GM12878 (cell line): Measurements from ENCODE around the gene KIFC1. TPM values are rescaled to one million over a fixed set of nuclear protein-coding genes. Genes with fewer than 3 reads are reported as not detected.
A peak's percentile ranks its signal among the peaks of the same experiment; 100 is the strongest.

Experiments
- ATF3 ChIP-seq: IDR thresholded peaks from 2 replicates; pipeline ENCODE4 v1.6.1; 2011; ENCODE audit warnings: low read depth, mild to moderate bottlenecking, low read length, moderate library complexity, borderline replicate concordance; ENCODE audit errors: extremely low read depth
- CBFB ChIP-seq: IDR thresholded peaks from 2 replicates; pipeline ENCODE4 v1.6.1; 2016; ENCODE audit warnings: antibody characterized with exemption, low read depth
- CHD1 ChIP-seq: IDR thresholded peaks from 2 replicates; pipeline ENCODE4 v1.6.1; 2012; ENCODE audit warnings: low read depth, low read length, improper control_type of control experiment
- CHD2 ChIP-seq: IDR thresholded peaks from 2 replicates; pipeline ENCODE4 v1.6.1; 2011; ENCODE audit warnings: low read depth, low read length, improper control_type of control experiment, borderline replicate concordance
- CHD4 ChIP-seq: fragments of 200-600 bp; sonication (generic); IDR thresholded peaks from 2 replicates; pipeline ENCODE4 v1.6.1; 2016; ENCODE audit warnings: mild to moderate bottlenecking
- EED ChIP-seq: sonication (generic); IDR thresholded peaks from 2 replicates; pipeline ENCODE4 v1.6.1; 2016; ENCODE audit warnings: antibody characterized with exemption, low read depth
- EGR1 ChIP-seq, 2 experiments: IDR thresholded peaks; 1 replicate in 1 of 2; 2 replicates in 1 of 2; pipeline ENCODE4 v1.6.1; 2011 to 2012; ENCODE audit warnings: low read depth in 2 of 2, low read length in 2 of 2, borderline replicate concordance in 1 of 2, mild to moderate bottlenecking in 1 of 2, moderate library complexity in 1 of 2
- ETV6 ChIP-seq, 2 experiments: fragments of 450-650 bp in 1 of 2; IDR thresholded peaks in 1 of 2; conservative IDR thresholded peaks in 1 of 2; 2 replicates each; pipeline ENCODE4 v1.6.1; 2014; ENCODE audit warnings: antibody characterized with exemption in 1 of 2, borderline replicate concordance in 1 of 2, low read depth in 1 of 2, mild to moderate bottlenecking in 1 of 2, moderate library complexity in 1 of 2
- EZH2 ChIP-seq: IDR thresholded peaks from 2 replicates; pipeline ENCODE4 v1.6.1; 2012; ENCODE audit warnings: low read depth, mild to moderate bottlenecking, control low read depth, inconsistent platforms, low read length, borderline replicate concordance; ENCODE audit not compliant: control insufficient read depth
- HCFC1 ChIP-seq: fragments of 150-350 bp; IDR thresholded peaks from 2 replicates; pipeline ENCODE4 v1.6.1; 2014; ENCODE audit warnings: low read length
- KLF5 ChIP-seq: fragments of 450-650 bp; IDR thresholded peaks from 2 replicates; pipeline ENCODE4 v1.6.1; 2014; ENCODE audit warnings: mild to moderate bottlenecking; ENCODE audit not compliant: partially characterized antibody
- MYB ChIP-seq: fragments of 150-350 bp; IDR thresholded peaks from 2 replicates; pipeline ENCODE4 v1.6.1; 2014; ENCODE audit warnings: mild to moderate bottlenecking, low read depth, low read length, borderline replicate concordance
- NR2C1 ChIP-seq: fragments of 450-650 bp; IDR thresholded peaks from 2 replicates; pipeline ENCODE4 v1.6.1; 2017; ENCODE audit warnings: antibody characterized with exemption, mild to moderate bottlenecking, moderate library complexity
- NR2C2 ChIP-seq: IDR thresholded peaks from 2 replicates; pipeline ENCODE4 v1.6.1; 2011; ENCODE audit warnings: borderline replicate concordance, low read depth; ENCODE audit not compliant: control insufficient read depth, insufficient read length
- PML ChIP-seq: IDR thresholded peaks from 2 replicates; pipeline ENCODE4 v1.6.1; 2012; ENCODE audit warnings: low read length, inconsistent platforms
- RBBP5 ChIP-seq: fragments of 200-600 bp; sonication (generic); conservative IDR thresholded peaks from 2 replicates; pipeline ENCODE4 v1.6.1; 2016
- RELA ChIP-seq: fragments of 450-650 bp; IDR thresholded peaks from 2 replicates; pipeline ENCODE4 v1.8.0; 2014; ENCODE audit warnings: borderline replicate concordance; ENCODE audit not compliant: partially characterized antibody
- SMAD5 ChIP-seq: IDR thresholded peaks from 2 replicates; pipeline ENCODE4 v1.6.1; 2016; ENCODE audit warnings: antibody characterized with exemption, low read depth
- SPI1 ChIP-seq: IDR thresholded peaks from 2 replicates; pipeline ENCODE4 v1.6.1; 2011; ENCODE audit warnings: low read depth, mild to moderate bottlenecking, low read length, moderate library complexity, borderline replicate concordance; ENCODE audit not compliant: insufficient read depth
- SREBF1 ChIP-seq: IDR thresholded peaks from 2 replicates; pipeline ENCODE4 v1.6.1; 2012; ENCODE audit warnings: mild to moderate bottlenecking, low read length
- SRF ChIP-seq, 2 experiments: IDR thresholded peaks; 2 replicates each; pipeline ENCODE4 v1.6.1; 2011; ENCODE audit warnings: low read depth in 2 of 2, low read length in 2 of 2, mild to moderate bottlenecking in 1 of 2, moderate library complexity in 1 of 2
- TAF1 ChIP-seq: IDR thresholded peaks from 2 replicates; pipeline ENCODE4 v1.6.1; 2011; ENCODE audit warnings: mild to moderate bottlenecking, low read depth, low read length, borderline replicate concordance
- TCF3 ChIP-seq: IDR thresholded peaks from 2 replicates; pipeline ENCODE4 v1.6.1; 2012; ENCODE audit warnings: low read depth, mild to moderate bottlenecking, low read length, borderline replicate concordance; ENCODE audit not compliant: insufficient read depth
- ZNF207 ChIP-seq: fragments of 450-650 bp; IDR thresholded peaks from 2 replicates; pipeline ENCODE4 v1.6.1; 2014; ENCODE audit warnings: antibody characterized with exemption, mild to moderate bottlenecking, borderline replicate concordance
- ZNF274 ChIP-seq: IDR thresholded peaks from one replicate; pipeline ENCODE4 v1.8.0; 2011; ENCODE audit not compliant: insufficient read length, insufficient read depth
- ZSCAN29 ChIP-seq: fragments of 450-650 bp; IDR thresholded peaks from 2 replicates; pipeline ENCODE4 v1.6.1; 2017; ENCODE audit warnings: mild to moderate bottlenecking, moderate library complexity
- polyA plus RNA-seq, 11 experiments: library from polyadenylated mRNA; depleted of rRNA in 4 of 11; unstranded in 6 of 11; stranded (reverse) in 5 of 11; fragments of >200 nt; fragmentation: Nextera tagmentation in 4 of 11; fragmentation: Illumina TruSeq in 1 of 11; extraction: Ambion mirVana in 4 of 11; extraction: Trizol in 1 of 11; gene quantifications; 1 replicate in 1 of 11; 2 replicates in 10 of 11; pipeline versions ENCODE4 v1.2.1 to v1.2.3, GENCODE V29; 2011 to 2016; ENCODE audit warnings: inconsistent platforms in 2 of 11, missing spikeins in 2 of 11, low read depth in 1 of 11
- total RNA-seq, 4 experiments: library from RNA; depleted of rRNA in 3 of 4; stranded (reverse); fragments of >200 nt in 3 of 4; fragmentation: Illumina TruSeq in 1 of 4; extraction: Trizol in 1 of 4; gene quantifications; 2 replicates each; pipeline versions ENCODE4 v1.2.1 to v1.2.3, GENCODE V29; 2013 to 2021
- TF ChIP-seq, protein P1 (sequence below): fragments of 450-650 bp; conservative IDR thresholded peaks from 2 replicates; pipeline ENCODE4 v1.6.1; 2017; ENCODE audit warnings: mild to moderate bottlenecking, moderate library complexity
- TF ChIP-seq, protein P2 (sequence below): fragments of 450-650 bp; IDR thresholded peaks from 2 replicates; pipeline ENCODE4 v1.6.1; 2014; ENCODE audit warnings: mild to moderate bottlenecking

KIFC1 gene
- total and polyA plus RNA-seq, 10 of the 15 experiments (the other 5 are each of a cell fraction or from before 2014, with no cell fraction given) = 1.8 to 87.4 (median 54.4) TPM

GRCh38 chr6:33391278-33391921, at the start of gene KIFC1 (continued):
- TF ChIP-seq ATF3 = no peak
- TF ChIP-seq TAF1 = no peak
- TF ChIP-seq, protein P1, sequence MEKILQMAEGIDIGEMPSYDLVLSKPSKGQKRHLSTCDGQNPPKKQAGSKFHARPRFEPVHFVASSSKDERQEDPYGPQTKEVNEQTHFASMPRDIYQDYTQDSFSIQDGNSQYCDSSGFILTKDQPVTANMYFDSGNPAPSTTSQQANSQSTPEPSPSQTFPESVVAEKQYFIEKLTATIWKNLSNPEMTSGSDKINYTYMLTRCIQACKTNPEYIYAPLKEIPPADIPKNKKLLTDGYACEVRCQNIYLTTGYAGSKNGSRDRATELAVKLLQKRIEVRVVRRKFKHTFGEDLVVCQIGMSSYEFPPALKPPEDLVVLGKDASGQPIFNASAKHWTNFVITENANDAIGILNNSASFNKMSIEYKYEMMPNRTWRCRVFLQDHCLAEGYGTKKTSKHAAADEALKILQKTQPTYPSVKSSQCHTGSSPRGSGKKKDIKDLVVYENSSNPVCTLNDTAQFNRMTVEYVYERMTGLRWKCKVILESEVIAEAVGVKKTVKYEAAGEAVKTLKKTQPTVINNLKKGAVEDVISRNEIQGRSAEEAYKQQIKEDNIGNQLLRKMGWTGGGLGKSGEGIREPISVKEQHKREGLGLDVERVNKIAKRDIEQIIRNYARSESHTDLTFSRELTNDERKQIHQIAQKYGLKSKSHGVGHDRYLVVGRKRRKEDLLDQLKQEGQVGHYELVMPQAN = peak; percentile 100; the same call in 1 of the 2 replicates
- TF ChIP-seq SPI1 = peak; percentile 48
- TF ChIP-seq, protein P2, sequence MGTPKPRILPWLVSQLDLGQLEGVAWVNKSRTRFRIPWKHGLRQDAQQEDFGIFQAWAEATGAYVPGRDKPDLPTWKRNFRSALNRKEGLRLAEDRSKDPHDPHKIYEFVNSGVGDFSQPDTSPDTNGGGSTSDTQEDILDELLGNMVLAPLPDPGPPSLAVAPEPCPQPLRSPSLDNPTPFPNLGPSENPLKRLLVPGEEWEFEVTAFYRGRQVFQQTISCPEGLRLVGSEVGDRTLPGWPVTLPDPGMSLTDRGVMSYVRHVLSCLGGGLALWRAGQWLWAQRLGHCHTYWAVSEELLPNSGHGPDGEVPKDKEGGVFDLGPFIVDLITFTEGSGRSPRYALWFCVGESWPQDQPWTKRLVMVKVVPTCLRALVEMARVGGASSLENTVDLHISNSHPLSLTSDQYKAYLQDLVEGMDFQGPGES = no peak; the same call in none of the 2 replicates
- TF ChIP-seq EGR1 (IDR thresholded peaks at IDR 0.05; ENCODE audit: borderline replicate concordance in 1 of 2, low read depth in 2 of 2, low read length in 2 of 2) = peak; percentile 64 to 72
- no peak for TF ChIP-seq KLF5
- 0 out of 2 replicates have a peak, but pooled peaks have one; percentile 15 for TF ChIP-seq CBFB
- TF ChIP-seq CHD2 = peak; percentile 89
- TF ChIP-seq EED = peak; percentile 60; the same call in 1 of the 2 replicates
- no peak for TF ChIP-seq PML
- no peak for TF ChIP-seq CHD1
- TF ChIP-seq EZH2 = no peak
- no peak for TF ChIP-seq RBBP5
- no peak for TF ChIP-seq MYB
- TF ChIP-seq NR2C2 = no peak
- 0 out of 2 replicates have a peak, but pooled peaks have one; percentile 12 for TF ChIP-seq TCF3
- no peak for TF ChIP-seq ZSCAN29
- TF ChIP-seq SRF (IDR thresholded peaks at IDR 0.05; ENCODE audit: low read depth in 2 of 2, low read length in 2 of 2) = peak in 1 of 2 experiments; percentile 66; a peak in 1 of 4 replicates
- no peak for TF ChIP-seq SMAD5
- TF ChIP-seq RELA = peak; percentile 81
- peak; percentile 56 for TF ChIP-seq HCFC1
- no peak for TF ChIP-seq CHD4
- no peak for TF ChIP-seq ETV6 (conservative IDR thresholded peaks at IDR 0.05 in 1 of 2, IDR thresholded peaks at IDR 0.05 in 1 of 2; ENCODE audit: borderline replicate concordance in 1 of 2, low read depth in 1 of 2)
- no peak; the same call in 1 of the 2 replicates for TF ChIP-seq ZNF207
- TF ChIP-seq ZNF274 = no peak
- peak; percentile 13; the same call in 1 of the 2 replicates for TF ChIP-seq SREBF1
- no peak; the same call in 1 of the 2 replicates for TF ChIP-seq NR2C1
